WTC11 (cell line): ENCODE measurements around the gene PGP. TPM values are rescaled to one million over a fixed set of nuclear protein-coding genes. Genes with fewer than 3 reads are reported as not detected.
"Not testable (repeated sequence)": the region's sequence is repeated elsewhere in the genome, so short reads cannot be mapped to it uniquely, and the experiment has no call there.

ENCODE experiments used
- ATAC-seq: fragments of 200-7000 bp; cut with Tn5 transposase; 2 replicates; pipeline ENCODE4 v1.10.0; 2021; ENCODE audit warnings: mild to moderate bottlenecking, moderate library complexity
- CTCF ChIA-PET: fragments of 300-600 bp; sonication (Branson Sonifier 250); formaldehyde crosslinking; loops from one replicate; lab custom pipeline; 2021; ENCODE audit warnings: antibody characterized with exemption; lab: Charles Lee
- POLR2A ChIA-PET: fragments of 350-600 bp; sonication (Branson Sonifier 250); formaldehyde crosslinking; loops from one replicate; lab custom pipeline; 2021; ENCODE audit warnings: antibody characterized with exemption; lab: Charles Lee
- DNase-seq: peaks from one replicate; pipeline ENCODE4 v3.0.0; 2021; ENCODE audit warnings: low spot score
- H3K27ac Mint-ChIP-seq: 2 replicates; pipeline ENCODE4 v1.8.0; 2021; ENCODE audit warnings: mixed read lengths
- H3K27me3 Mint-ChIP-seq: 2 replicates; pipeline ENCODE4 v1.8.0; 2021; ENCODE audit warnings: low read depth, mild to moderate bottlenecking, moderate library complexity, mixed read lengths
- H3K36me3 Mint-ChIP-seq: 2 replicates; pipeline ENCODE4 v1.8.0; 2021; ENCODE audit warnings: mixed read lengths
- H3K4me1 Mint-ChIP-seq: 2 replicates; pipeline ENCODE4 v1.8.0; 2022; ENCODE audit warnings: mixed read lengths
- H3K4me3 Mint-ChIP-seq: 2 replicates; pipeline ENCODE4 v1.8.0; 2021; ENCODE audit warnings: mild to moderate bottlenecking, moderate library complexity, mixed read lengths
- H3K9me3 Mint-ChIP-seq: 2 replicates; pipeline ENCODE4 v1.8.0; 2021; ENCODE audit warnings: mixed read lengths
- EMX1 ChIP-seq: fragments of 250-450 bp; sonication (Bioruptor Pico); IDR thresholded peaks from 2 replicates; pipeline ENCODE4 v1.8.0; 2021; ENCODE audit warnings: mild to moderate bottlenecking
- FOXJ3 ChIP-seq: sonication (generic); formaldehyde crosslinking; IDR thresholded peaks from 2 replicates; pipeline ENCODE4 v1.9.0; 2021; ENCODE audit warnings: missing genetic modification reagents, mild to moderate bottlenecking, borderline replicate concordance
- FOXP1 ChIP-seq: sonication (generic); formaldehyde crosslinking; IDR thresholded peaks from 2 replicates; pipeline ENCODE4 v1.8.0; 2022; ENCODE audit warnings: missing genetic modification reagents, mild to moderate bottlenecking, moderate library complexity, borderline replicate concordance
- HMGA2 ChIP-seq: fragments of 250-450 bp; sonication (Bioruptor Pico); IDR thresholded peaks from 2 replicates; pipeline ENCODE4 v1.4.0; 2021; ENCODE audit warnings: mild to moderate bottlenecking, moderate library complexity
- HMGXB4 ChIP-seq: sonication (generic); formaldehyde crosslinking; IDR thresholded peaks from 2 replicates; pipeline ENCODE4 v1.8.1; 2023; ENCODE audit warnings: mild to moderate bottlenecking, moderate library complexity, missing genetic modification reagents
- NR1H2 ChIP-seq: sonication (generic); formaldehyde crosslinking; IDR thresholded peaks from 2 replicates; pipeline ENCODE4 v1.9.0; 2021; ENCODE audit warnings: mild to moderate bottlenecking, moderate library complexity, missing genetic modification reagents
- OVOL2 ChIP-seq: fragments of 250-450 bp; sonication (Bioruptor Pico); IDR thresholded peaks from 2 replicates; pipeline ENCODE4 v1.9.0; 2021; ENCODE audit warnings: mild to moderate bottlenecking, borderline replicate concordance
- PRDM15 ChIP-seq: sonication (generic); formaldehyde crosslinking; IDR thresholded peaks from 2 replicates; pipeline ENCODE4 v1.8.0; 2022; ENCODE audit warnings: missing genetic modification reagents
- SMAD4 ChIP-seq: sonication (generic); formaldehyde crosslinking; IDR thresholded peaks from 2 replicates; pipeline ENCODE4 v1.8.0; 2022; ENCODE audit warnings: mild to moderate bottlenecking, missing genetic modification reagents
- SP1 ChIP-seq: sonication (generic); formaldehyde crosslinking; conservative IDR thresholded peaks from 2 replicates; pipeline ENCODE4 v1.8.1; 2022; ENCODE audit warnings: missing genetic modification reagents
- USF2 ChIP-seq: sonication (generic); formaldehyde crosslinking; IDR thresholded peaks from 2 replicates; pipeline ENCODE4 v1.8.1; 2023; ENCODE audit warnings: mild to moderate bottlenecking, missing genetic modification reagents, moderate library complexity
- ZBTB43 ChIP-seq: sonication (generic); formaldehyde crosslinking; IDR thresholded peaks from 2 replicates; pipeline ENCODE4 v1.8.1; 2023; ENCODE audit warnings: mild to moderate bottlenecking, missing genetic modification reagents
- ZNF532 ChIP-seq: fragments of 250-450 bp; sonication (Bioruptor Pico); IDR thresholded peaks from 2 replicates; pipeline ENCODE4 v1.9.0; 2021; ENCODE audit warnings: mild to moderate bottlenecking, borderline replicate concordance
- total RNA-seq: library from RNA; stranded (reverse); gene quantifications from 3 replicates; pipeline ENCODE4 v1.2.3, GENCODE V29; 2021

PGP gene
- total RNA-seq, 1 experiment from 2014 or later = 39.5 TPM

- no peak for TF ChIP-seq ZNF532 (CRISPR knock-in tag)
- TF ChIP-seq HMGXB4 (CRISPR knock-in tag) = no peak
- TF ChIP-seq ZBTB43 (CRISPR knock-in tag) = no peak
- no peak for TF ChIP-seq EMX1 (CRISPR knock-in tag)
- no peak for TF ChIP-seq USF2 (CRISPR knock-in tag)
- no peak for TF ChIP-seq NR1H2 (CRISPR knock-in tag)
- TF ChIP-seq PRDM15 = no peak
- no peak for TF ChIP-seq OVOL2 (CRISPR knock-in tag)
- no peak for TF ChIP-seq FOXJ3
- TF ChIP-seq HMGA2 (CRISPR knock-in tag) = no peak
- no peak for TF ChIP-seq FOXP1 (CRISPR knock-in tag)
- no peak for TF ChIP-seq SP1 (CRISPR knock-in tag)
- no peak for TF ChIP-seq SMAD4 (CRISPR knock-in tag)
Observed at GRCh38 chr16:2260250-2260649, 45.6 kb upstream of the PGP start (continued).

GRCh38 chr16:2258530-2258929 lies 43.9 kb upstream of the PGP start:
- H3K4me3 Mint-ChIP-seq, ATAC-seq, H3K27ac Mint-ChIP-seq, H3K27me3 Mint-ChIP-seq, H3K4me1 Mint-ChIP-seq, DNase-seq, CTCF ChIA-PET, H3K9me3 Mint-ChIP-seq: not testable (repeated sequence)
- POLR2A ChIA-PET = interaction anchor here (1.5 kb wide), 1 partner anchor 21 kb away, joined by 3 read pairs; no protein-coding TSS in a partner anchor
- peaks cover 93% of the 10 kb centered on the region for H3K36me3 Mint-ChIP-seq
